Activated T-cell treated with anti-CD3 and anti-CD28 coated beads, Interleukin-2, amount 50 U/mL, for 72 hours (primary cell): ENCODE results near the gene CFAP97D2. TPM values are rescaled to one million over a fixed set of nuclear protein-coding genes. Genes with fewer than 3 reads are reported as not detected.

Experiments
- ATAC-seq, 2 donors: fragments of 150-1000 bp; cut with Tn5 transposase; replicated peaks in 1 of 2; 2 replicates each; pipeline ENCODE4 v1.10.0; 2021; ENCODE audit warnings: moderate library complexity in 2 of 2, mild to moderate bottlenecking in 1 of 2
- DNase-seq, 2 donors: peaks; one replicate each; pipeline ENCODE4 v3.0.0; 2021 to 2022; ENCODE audit warnings: mixed read lengths in 1 of 2
- H3K27ac Mint-ChIP-seq: one replicate; pipeline ENCODE4 v1.8.0; 2022; ENCODE audit warnings: mild to moderate bottlenecking, moderate library complexity, mixed read lengths
- H3K27me3 Mint-ChIP-seq: one replicate; pipeline ENCODE4 v1.8.0; 2022; ENCODE audit warnings: low read depth, mixed read lengths
- H3K36me3 Mint-ChIP-seq, 2 donors: one replicate each; pipeline ENCODE4 v1.8.0; 2022; ENCODE audit warnings: mixed read lengths in 2 of 2, mild to moderate bottlenecking in 1 of 2; ENCODE audit not compliant: insufficient read depth in 2 of 2
- H3K4me1 Mint-ChIP-seq: one replicate; pipeline ENCODE4 v1.8.0; 2022; ENCODE audit warnings: low read depth, mixed read lengths
- H3K4me3 Mint-ChIP-seq, 2 donors: one replicate each; pipeline ENCODE4 v1.8.0; 2022; ENCODE audit warnings: mild to moderate bottlenecking in 2 of 2, mixed read lengths in 2 of 2, moderate library complexity in 2 of 2
- H3K9me3 Mint-ChIP-seq, 2 donors: one replicate each; pipeline ENCODE4 v1.8.0; 2022; ENCODE audit warnings: mixed read lengths in 2 of 2
- total RNA-seq, 2 donors: library from RNA; stranded (reverse); gene quantifications; one replicate each; pipeline ENCODE4 v1.2.3, GENCODE V29; 2022

Gene CFAP97D2
- total RNA-seq, 2 donors from 2014 or later: 0.36 to 1.1 TPM

DNA sequence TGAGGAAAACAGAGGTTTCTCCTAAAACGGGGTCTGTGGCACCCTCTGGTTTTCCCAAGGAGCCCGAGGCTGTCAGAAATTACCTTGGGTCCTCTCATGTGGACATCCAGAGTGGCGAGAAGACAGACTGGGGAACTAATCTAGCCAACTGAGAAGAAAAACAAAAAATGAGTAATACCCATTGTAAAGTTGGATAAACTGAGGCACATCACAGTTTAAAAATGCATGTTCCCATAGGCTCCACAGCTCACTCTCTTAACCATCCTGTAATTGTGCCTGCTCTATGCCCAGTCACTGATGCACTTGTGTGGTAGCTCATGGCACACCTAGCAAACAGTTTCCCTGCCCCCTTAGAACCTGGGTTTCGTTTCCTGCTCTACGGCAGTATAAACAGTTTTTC, 87.2 kb downstream of the CFAP97D2 start:
- Mint-ChIP-seq H3K4me1 (peaks cover 23% of the 10 kb centered on the region), H3K9me3 (no peaks in the 10 kb centered on the region), H3K36me3 (peaks cover 10 to 36% of the 10 kb centered on the region in 2 donors), H3K27ac (peak overlapping the region; percentile 72), H3K4me3 (no peak overlapping the region), H3K27me3 (no peaks in the 10 kb centered on the region)
- DNase-seq (no peak), ATAC-seq (no peak)

DNA sequence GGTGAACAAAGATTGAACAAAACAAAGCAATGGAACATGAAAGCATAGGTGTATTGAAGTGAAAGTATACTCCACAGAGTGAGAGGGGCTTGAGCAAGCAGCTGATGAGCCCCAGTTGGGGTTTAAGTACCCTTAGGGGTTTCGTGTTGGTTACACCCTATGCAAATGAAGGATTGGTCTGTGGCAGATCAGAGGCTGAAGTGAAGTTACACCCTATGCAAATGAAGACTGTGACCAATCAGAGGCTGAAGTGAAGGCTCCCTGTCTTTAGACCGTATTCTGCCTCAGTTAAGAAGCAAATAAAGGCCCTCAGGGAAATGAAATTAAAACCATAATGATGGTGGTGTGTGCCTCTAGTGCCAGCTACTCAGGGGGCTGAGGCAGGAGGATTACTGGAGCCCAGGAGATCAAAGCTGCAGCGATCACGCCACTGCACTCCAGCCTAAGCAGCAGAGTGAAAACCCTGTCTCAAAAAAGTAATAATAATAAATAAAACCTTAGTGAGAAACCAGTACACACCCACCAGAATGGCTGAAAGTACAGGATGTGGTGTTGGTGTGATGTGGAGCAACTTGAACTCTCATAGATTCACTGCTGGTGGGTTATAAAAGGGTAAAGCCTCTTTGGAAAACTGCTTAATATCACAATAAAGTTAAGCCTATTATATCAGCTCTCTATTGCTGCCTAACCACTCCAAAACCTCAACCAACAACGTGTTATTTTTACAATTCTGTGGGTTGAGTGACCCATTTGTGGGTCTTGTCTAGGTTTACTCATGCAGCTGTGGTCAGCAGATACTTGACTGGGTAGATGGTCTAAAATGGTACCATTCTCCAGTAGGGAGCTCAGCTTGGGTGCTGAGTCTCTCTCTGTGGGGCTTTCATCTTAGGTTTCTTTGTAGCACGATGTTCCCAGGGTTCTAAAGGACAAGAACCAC, 89.6 kb downstream of the CFAP97D2 start:
- DNase-seq: no peak
- H3K27ac Mint-ChIP-seq: peak overlapping the region; percentile 70
- ATAC-seq: peak; percentile 39 to 74
- H3K27me3 Mint-ChIP-seq: no peaks in the 10 kb centered on the region
- H3K4me3 Mint-ChIP-seq: peak overlapping the region; percentile 2 to 7
- no peaks in the 10 kb centered on the region for H3K9me3 Mint-ChIP-seq
- peaks cover 16% of the 10 kb centered on the region for H3K4me1 Mint-ChIP-seq
- H3K36me3 Mint-ChIP-seq: peaks cover 13 to 38% of the 10 kb centered on the region in 2 donors

DNA sequence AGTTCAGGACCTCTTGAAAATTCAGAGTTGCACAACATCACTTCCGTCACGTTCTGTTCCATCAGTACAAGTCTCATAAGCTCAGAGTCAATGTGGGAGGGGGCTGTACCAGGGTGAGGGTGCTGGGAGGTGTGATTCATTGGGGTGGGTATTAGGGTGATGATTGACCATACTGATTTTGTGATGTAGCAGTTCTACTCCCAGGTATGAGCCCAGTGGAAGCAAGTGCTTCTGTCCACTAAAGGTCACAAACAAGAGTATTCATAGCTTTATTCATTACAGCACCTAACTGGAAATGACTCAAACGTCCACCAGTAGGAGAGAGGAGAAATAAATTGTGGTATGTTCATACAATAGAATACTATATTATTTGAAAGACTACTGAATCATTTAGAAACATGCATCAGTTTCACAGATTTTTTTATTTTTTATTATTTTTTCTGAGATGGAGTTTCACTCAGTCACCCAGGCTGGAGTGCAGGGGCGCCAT, 90.3 kb downstream of the CFAP97D2 start:
- Mint-ChIP-seq H3K27ac (peak overlapping the region; percentile 70), H3K27me3 (no peaks in the 10 kb centered on the region), H3K4me1 (peaks cover 16% of the 10 kb centered on the region), H3K4me3 (no peak overlapping the region), H3K36me3 (peaks cover 11 to 36% of the 10 kb centered on the region in 2 donors), H3K9me3 (no peaks in the 10 kb centered on the region)
- DNase-seq (no peak), ATAC-seq (peak; percentile 27 to 50)

Other genes with a start within 250 kb of the CFAP97D2 start
- gene C13orf46, start 205.2 kb upstream of the CFAP97D2 start, total RNA-seq: 1 to 10 TPM; 4.6 to 6.9 TPM
- 10 to 100 TPM; 39.2 to 48.9 TPM for gene RASA3, start 46.6 kb upstream of the CFAP97D2 start, total RNA-seq
- gene CDC16, start 55.6 kb downstream of the CFAP97D2 start, total RNA-seq: 10 to 100 TPM; 75.1 to 99.4 TPM
- 10 to 100 TPM; 66.4 to 81.5 TPM for gene UPF3A, start 102.3 kb downstream of the CFAP97D2 start, total RNA-seq
- gene CHAMP1, start 135.2 kb downstream of the CFAP97D2 start, total RNA-seq: 10 to 100 TPM; 39.4 to 42.3 TPM